ENCODE results near the gene TMEM208. TPM values are rescaled to one million over a fixed set of nuclear protein-coding genes. Genes with fewer than 3 reads are reported as not detected.

Gene TMEM208
- total and polyA plus RNA-seq, 12 donors = 7.6 to 92.0 (median 13.0) TPM

- Histone ChIP-seq H3K27ac (no peak overlapping the region), H3K9me3 (no peaks in the 10 kb centered on the region), H3K4me1 (peaks cover 18 to 69% (median 40%) of the 10 kb centered on the region in 9 donors), H3K27me3 (no peaks in the 10 kb centered on the region), H3K4me3 (no peak overlapping the region), H3K36me3 (peaks cover 3 to 63% (median 44%) of the 10 kb centered on the region in 9 donors)
- WGBS, 2 donors = 95 to 96% methylated on average over 6 of the region's 6 CpGs
- intact Hi-C loops (cut with DNase I) = loop anchor here in 3 of 10 donors (5.0 kb wide), 2 partner anchors 33 to 53 kb away; partner anchors contain the start of genes TMEM208 (in 2 of the 3), FHOD1 (in 1 of the 3) and SLC9A5 (in 1 of the 3)
- ATAC-seq = no peak
- TF ChIP-seq CTCF (IDR thresholded peaks at IDR 0.05) = no peak
- no peak for DNase-seq
Measured at GRCh38 chr16:67194260-67194659, 32.7 kb upstream of the TMEM208 start.

- 72 to 82% methylated on average over 5 of the region's 5 CpGs for WGBS, 2 donors
- ATAC-seq = no peak
- no peak for DNase-seq
- no peak for TF ChIP-seq CTCF (IDR thresholded peaks at IDR 0.05)
- Histone ChIP-seq H3K36me3 (peaks cover 3 to 77% (median 44%) of the 10 kb centered on the region in 9 donors), H3K27me3 (no peaks in the 10 kb centered on the region), H3K4me1 (peaks cover 18 to 64% (median 39%) of the 10 kb centered on the region in 9 donors), H3K27ac (no peak overlapping the region), H3K4me3 (no peak overlapping the region), H3K9me3 (no peaks in the 10 kb centered on the region)
- intact Hi-C loops (cut with DNase I) = no loop called here
Measured at GRCh38 chr16:67195676-67196075, 31.3 kb upstream of the TMEM208 start.

- intact Hi-C loops (cut with DNase I) = no loop called here
- H3K27me3 ChIP-seq = no peaks in the 10 kb centered on the region
- DNase-seq (no peak), ATAC-seq (no peak)
- no peak overlapping the region for H3K27ac ChIP-seq
- H3K4me1 ChIP-seq = peaks cover 12 to 52% (median 27%) of the 10 kb centered on the region in 9 donors
- TF ChIP-seq CTCF (IDR thresholded peaks at IDR 0.05) = no peak
- no peak overlapping the region for H3K4me3 ChIP-seq
- H3K36me3 ChIP-seq = peaks cover 3 to 86% (median 45%) of the 10 kb centered on the region in 9 donors
- 88 to 95% methylated on average over 1 of the region's 1 CpG for WGBS, 2 donors
- no peaks in the 10 kb centered on the region for H3K9me3 ChIP-seq
Measured at GRCh38 chr16:67196881-67197280, 30.0 kb upstream of the TMEM208 start.

GRCh38 chr16:67197704-67198103, 29.2 kb upstream of the TMEM208 start:
- TF ChIP-seq CTCF (IDR thresholded peaks at IDR 0.05) = no peak
- intact Hi-C loops (cut with DNase I) = no loop called here

More at GRCh38 chr16:67197704-67198103, 29.2 kb upstream of the TMEM208 start:
- DNase-seq (no peak), ATAC-seq (no peak)
- Histone ChIP-seq H3K4me1 (peaks cover 10 to 51% (median 25%) of the 10 kb centered on the region in 9 donors), H3K27me3 (no peaks in the 10 kb centered on the region), H3K4me3 (no peak overlapping the region), H3K9me3 (no peaks in the 10 kb centered on the region), H3K36me3 (peaks cover 3 to 95% (median 49%) of the 10 kb centered on the region in 9 donors), H3K27ac (no peak overlapping the region)
- 62 to 64% methylated on average over 6 of the region's 6 CpGs for WGBS, 2 donors
